MM.1S (cell line): Measurements from ENCODE around the gene ETV3.

Experiments used
- DNase-seq: peaks from one replicate; pipeline ENCODE4 v3.0.0-alpha.2; 2015
- H2AFZ ChIP-seq: fragments of 300-600 bp; sonication (generic); 2 replicates; pipeline ENCODE4 v1.6.0; 2016; ENCODE audit warnings: antibody characterized with exemption, low read length
- H3F3A ChIP-seq: fragments of 300-600 bp; sonication (generic); 2 replicates; pipeline ENCODE4 v1.6.1; 2016; ENCODE audit warnings: mild to moderate bottlenecking, antibody characterized with exemption, low read length, moderate library complexity, mixed read lengths; ENCODE audit not compliant: insufficient read depth
- H3K27ac ChIP-seq: fragments of 300-600 bp; sonication (generic); 2 replicates; pipeline ENCODE4 v1.5.1; 2016; ENCODE audit warnings: mild to moderate bottlenecking, low read length
- H3K27me3 ChIP-seq: fragments of 300-600 bp; sonication (generic); replicated peaks from 2 replicates; pipeline ENCODE4 v1.6.0; 2016; ENCODE audit warnings: low read length; ENCODE audit not compliant: insufficient read depth
- H3K36me3 ChIP-seq: fragments of 300-600 bp; sonication (generic); replicated peaks from 2 replicates; pipeline ENCODE4 v1.6.1; 2016; ENCODE audit warnings: mild to moderate bottlenecking, low read length, mixed read lengths; ENCODE audit not compliant: insufficient read depth
- H3K4me1 ChIP-seq: fragments of 300-600 bp; sonication (generic); 2 replicates; pipeline ENCODE4 v1.6.1; 2016; ENCODE audit warnings: low read length, mixed read lengths
- H3K4me2 ChIP-seq: fragments of 300-600 bp; sonication (generic); 2 replicates; pipeline ENCODE4 v1.6.0; 2016; ENCODE audit warnings: low read depth, low read length
- H3K4me3 ChIP-seq: fragments of 300-600 bp; sonication (generic); 2 replicates; pipeline ENCODE4 v1.5.1; 2016; ENCODE audit warnings: low read length, mixed read lengths
- H3K79me2 ChIP-seq: fragments of 300-600 bp; sonication (generic); 2 replicates; pipeline ENCODE4 v1.6.1; 2016; ENCODE audit warnings: mixed run types, low read length, mixed read lengths
- H3K9ac ChIP-seq: fragments of 300-600 bp; sonication (generic); 2 replicates; pipeline ENCODE4 v1.6.1; 2016; ENCODE audit warnings: low read length, mixed read lengths
- H3K9me2 ChIP-seq: fragments of 300-600 bp; sonication (generic); replicated peaks from 2 replicates; pipeline ENCODE4 v1.6.1; 2016; ENCODE audit warnings: mild to moderate bottlenecking, low read length, mixed read lengths; ENCODE audit not compliant: insufficient read depth
- H3K9me3 ChIP-seq: fragments of 300-600 bp; sonication (generic); replicated peaks from 2 replicates; pipeline ENCODE4 v1.6.1; 2016; ENCODE audit warnings: mild to moderate bottlenecking, low read length, mixed read lengths; ENCODE audit not compliant: insufficient read depth
- H4K20me1 ChIP-seq: fragments of 300-600 bp; sonication (generic); 2 replicates; pipeline ENCODE4 v1.6.1; 2016; ENCODE audit warnings: mild to moderate bottlenecking, low read length, moderate library complexity, mixed read lengths; ENCODE audit not compliant: insufficient read depth
- CTCF ChIP-seq: fragments of 300-600 bp; sonication (generic); IDR thresholded peaks from 2 replicates; pipeline ENCODE4 v1.5.1; 2016; ENCODE audit warnings: antibody characterized with exemption, low read length, mixed read lengths
- EZH2 ChIP-seq: fragments of 300-600 bp; sonication (generic); optimal IDR thresholded peaks from 2 replicates; pipeline ENCODE3; 2017; ENCODE audit warnings: low read depth, mild to moderate bottlenecking, antibody characterized with exemption, low read length, mixed read lengths
- EZH2phosphoT487 ChIP-seq: fragments of 300-600 bp; sonication (generic); IDR thresholded peaks from 2 replicates; pipeline ENCODE4 v1.6.1; 2018; ENCODE audit warnings: antibody characterized with exemption, low read length

ETV3 gene

GRCh38 chr1:157139052-157139715 is 989 bp upstream of the ETV3 start:
- Histone ChIP-seq H4K20me1 (0 out of 2 replicates have a peak, but pooled peaks cover 3% of the 10 kb centered on the region), H2AFZ (peak overlapping the region; percentile 34; the same call in 1 of the 2 replicates), H3K79me2 (peaks cover 38% of the 10 kb centered on the region), H3K9ac (peak overlapping the region; percentile 91; the same call in 1 of the 2 replicates), H3K9me3 (no peaks in the 10 kb centered on the region), H3K4me3 (peak overlapping the region; percentile 93), H3K9me2 (no peaks in the 10 kb centered on the region), H3F3A (peaks cover 50% of the 10 kb centered on the region), H3K27ac (peak overlapping the region; percentile 79; the same call in 1 of the 2 replicates), H3K4me1 (peaks cover 35% of the 10 kb centered on the region), H3K4me2 (peak overlapping the region; percentile 89), H3K36me3 (peaks cover 11% of the 10 kb centered on the region), H3K27me3 (peaks cover 8% of the 10 kb centered on the region; the same call in 1 of the 2 replicates)
- DNase-seq: peak; percentile 53
- TF ChIP-seq EZH2phosphoT487 (no peak), EZH2 (no peak), CTCF (no peak)

GRCh38 chr1:157137408-157138219 is 581 bp downstream of the ETV3 start:
- 0 out of 2 replicates have a peak, but pooled peaks cover 3% of the 10 kb centered on the region for H4K20me1 ChIP-seq
- peaks cover 64% of the 10 kb centered on the region for H3F3A ChIP-seq
- peak overlapping the region; percentile 34; the same call in 1 of the 2 replicates for H2AFZ ChIP-seq
- H3K4me2 ChIP-seq: peak overlapping the region; percentile 89
- peak overlapping the region; percentile 91 for H3K9ac ChIP-seq
- peak overlapping the region; percentile 79 for H3K27ac ChIP-seq
- peak; percentile 43 for DNase-seq
- peaks cover 50% of the 10 kb centered on the region for H3K4me1 ChIP-seq
- H3K9me3 ChIP-seq: no peaks in the 10 kb centered on the region
- H3K79me2 ChIP-seq: peaks cover 47% of the 10 kb centered on the region
- H3K9me2 ChIP-seq: no peaks in the 10 kb centered on the region
- TF ChIP-seq CTCF (no peak; the same call in 1 of the 2 replicates), EZH2phosphoT487 (no peak), EZH2 (no peak)
- peak overlapping the region; percentile 93 for H3K4me3 ChIP-seq
- H3K27me3 ChIP-seq: peaks cover 8% of the 10 kb centered on the region; the same call in 1 of the 2 replicates
- H3K36me3 ChIP-seq: peaks cover 11% of the 10 kb centered on the region

GRCh38 chr1:157137046-157137407 is 1.2 kb downstream of the ETV3 start:
- Histone ChIP-seq H3K27me3 (peaks cover 8% of the 10 kb centered on the region; the same call in 1 of the 2 replicates), H3K79me2 (peaks cover 52% of the 10 kb centered on the region), H3K36me3 (peaks cover 11% of the 10 kb centered on the region), H3K4me1 (peaks cover 56% of the 10 kb centered on the region), H3K9me3 (no peaks in the 10 kb centered on the region), H3K27ac (peak overlapping the region; percentile 79; the same call in 1 of the 2 replicates), H3K9ac (peak overlapping the region; percentile 91), H3K4me2 (peak overlapping the region; percentile 89), H2AFZ (no peak overlapping the region), H3K4me3 (peak overlapping the region; percentile 93), H3F3A (peaks cover 69% of the 10 kb centered on the region), H4K20me1 (0 out of 2 replicates have a peak, but pooled peaks cover 3% of the 10 kb centered on the region), H3K9me2 (no peaks in the 10 kb centered on the region)
- no peak for DNase-seq
- no peak for TF ChIP-seq EZH2phosphoT487
- TF ChIP-seq EZH2: no peak
- no peak for TF ChIP-seq CTCF
